ENCODE measurements around the gene ARHGAP44. TPM values are rescaled to one million over a fixed set of nuclear protein-coding genes. Genes with fewer than 3 reads are reported as not detected.

Gene ARHGAP44
- total and polyA plus RNA-seq, 2 donors (not counting 3 experiments of a cell fraction or from before 2014, with no cell fraction given) = 0.11 to 0.42 TPM

DNA sequence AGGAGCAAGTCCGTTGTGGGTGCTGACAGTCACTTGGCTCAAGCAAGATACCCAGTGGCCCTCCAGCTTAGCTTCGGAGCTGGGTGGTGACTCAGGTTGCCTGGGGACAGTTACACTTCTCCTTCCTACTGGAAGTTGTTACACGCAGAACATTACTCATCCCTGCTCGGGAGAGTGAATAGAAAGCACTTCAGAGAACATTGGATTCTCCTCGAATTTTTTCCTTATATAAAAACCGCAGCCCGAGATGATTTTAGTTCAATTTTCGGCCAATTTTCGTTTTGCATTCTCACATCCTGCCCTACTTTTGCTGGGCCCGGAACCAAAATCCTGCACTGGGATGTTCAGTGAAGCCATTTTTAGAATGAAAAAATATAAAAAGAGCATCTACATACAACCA, 128.8 kb downstream of the ARHGAP44 start:
- TF ChIP-seq MYC (IDR thresholded peaks at IDR 0.05; ENCODE audit: low read depth, low read length) = no peak
- TF ChIP-seq, protein P1, sequence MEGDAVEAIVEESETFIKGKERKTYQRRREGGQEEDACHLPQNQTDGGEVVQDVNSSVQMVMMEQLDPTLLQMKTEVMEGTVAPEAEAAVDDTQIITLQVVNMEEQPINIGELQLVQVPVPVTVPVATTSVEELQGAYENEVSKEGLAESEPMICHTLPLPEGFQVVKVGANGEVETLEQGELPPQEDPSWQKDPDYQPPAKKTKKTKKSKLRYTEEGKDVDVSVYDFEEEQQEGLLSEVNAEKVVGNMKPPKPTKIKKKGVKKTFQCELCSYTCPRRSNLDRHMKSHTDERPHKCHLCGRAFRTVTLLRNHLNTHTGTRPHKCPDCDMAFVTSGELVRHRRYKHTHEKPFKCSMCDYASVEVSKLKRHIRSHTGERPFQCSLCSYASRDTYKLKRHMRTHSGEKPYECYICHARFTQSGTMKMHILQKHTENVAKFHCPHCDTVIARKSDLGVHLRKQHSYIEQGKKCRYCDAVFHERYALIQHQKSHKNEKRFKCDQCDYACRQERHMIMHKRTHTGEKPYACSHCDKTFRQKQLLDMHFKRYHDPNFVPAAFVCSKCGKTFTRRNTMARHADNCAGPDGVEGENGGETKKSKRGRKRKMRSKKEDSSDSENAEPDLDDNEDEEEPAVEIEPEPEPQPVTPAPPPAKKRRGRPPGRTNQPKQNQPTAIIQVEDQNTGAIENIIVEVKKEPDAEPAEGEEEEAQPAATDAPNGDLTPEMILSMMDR (IDR thresholded peaks at IDR 0.05; ENCODE audit: extremely low read depth in 1 of 2, insufficient read depth in 1 of 2, low read depth in 1 of 2, low read length in 2 of 2) = no peak
- TF ChIP-seq JUN (IDR thresholded peaks at IDR 0.05; ENCODE audit: borderline replicate concordance, insufficient read depth, insufficient read length, low read depth) = no peak
- no peak for TF ChIP-seq EZH2 (IDR thresholded peaks at IDR 0.05; ENCODE audit: borderline replicate concordance, low read depth, low read length, severe bottlenecking)
- TF ChIP-seq FOS (IDR thresholded peaks at IDR 0.05; ENCODE audit: borderline replicate concordance, insufficient read depth, low read length) = no peak
- TF ChIP-seq POLR2AphosphoS5 (IDR thresholded peaks at IDR 0.05; ENCODE audit: insufficient read depth, low read depth, low read length) = no peak
- TF ChIP-seq MAX (IDR thresholded peaks at IDR 0.05; ENCODE audit: insufficient read depth, insufficient read length) = no peak
- TF ChIP-seq GATA2 (IDR thresholded peaks at IDR 0.05; ENCODE audit: insufficient read depth, insufficient read length, low read depth, low read length) = no peak
- no peak for TF ChIP-seq POLR2A (IDR thresholded peaks at IDR 0.05; ENCODE audit: low read depth, low read length)
- DNase-seq (ENCODE audit: low read depth, low spot score) (no peak), FAIRE-seq (no peak)
- CTCF ChIA-PET = no interaction called here
- POLR2A ChIA-PET = no interaction called here
- Histone ChIP-seq H3K9me3 (replicated peaks; ENCODE audit: control insufficient read depth, insufficient read depth, low read length) (no peaks in the 10 kb centered on the region), H3K4me3 (replicated peaks in 1 of 3; ENCODE audit: insufficient read depth in 1 of 3, low read depth in 1 of 3, low read length in 3 of 3) (no peak overlapping the region), H3K27ac (ENCODE audit: insufficient read depth, low read depth, low read length) (no peak overlapping the region), H3K79me2 (ENCODE audit: control insufficient read depth, insufficient read depth, low read length) (no peaks in the 10 kb centered on the region), H3K9me1 (replicated peaks; ENCODE audit: control insufficient read depth, extremely low read depth, insufficient read depth, low read length) (no peaks in the 10 kb centered on the region), H3K4me1 (ENCODE audit: control insufficient read depth, extremely low read depth, insufficient read depth, low read length) (no peaks in the 10 kb centered on the region), H3K4me2 (ENCODE audit: insufficient read depth, low read length) (no peak overlapping the region), H3K36me3 (ENCODE audit: control insufficient read depth in 2 of 2, extremely low read depth in 1 of 2, insufficient read depth in 2 of 2, low read length in 2 of 2) (no peaks in the 10 kb centered on the region), H2AFZ (ENCODE audit: low read depth, low read length) (no peak overlapping the region), H3K27me3 (ENCODE audit: control insufficient read depth in 2 of 2, insufficient read depth in 2 of 2, low read length in 2 of 2) (no peaks in the 10 kb centered on the region), H3K9ac (replicated peaks; ENCODE audit: extremely low read depth, insufficient read depth, low read length) (no peak overlapping the region), H4K20me1 (replicated peaks; ENCODE audit: control insufficient read depth, extremely low read depth, insufficient read depth, low read length) (no peaks in the 10 kb centered on the region)
- dilution Hi-C loops (cut with MboI; ENCODE audit: extremely low pct_ligation_motif_present, low sequenced_read_pairs) = no loop called here
- intact Hi-C loops (cut with micrococcal nuclease) = no loop called here
- no TSS peak for BruUV-seq (replicated peaks)

Data from endothelial cell of umbilical vein (primary cell).